HCT116 (cell line): Measurements from ENCODE around the gene SUN2. TPM values are rescaled to one million over a fixed set of nuclear protein-coding genes. Genes with fewer than 3 reads are reported as not detected.

Source experiments
- ATAC-seq: fragments of 200-7000 bp; cut with Tn5 transposase; 2 replicates; pipeline ENCODE4 v1.9.1; 2020; ENCODE audit warnings: mild to moderate bottlenecking, moderate library complexity
- BruUV-seq: library from RNA; stranded (reverse); fragments of 400-500 nt; replicated peaks from 2 replicates; lab custom pipeline; 2021; lab: Mats Ljungman, UMichigan
- CTCF ChIA-PET: fragments of 300-600 bp; sonication (Branson Sonifier 250); formaldehyde crosslinking; loops from one replicate; lab custom pipeline; 2021; ENCODE audit warnings: antibody characterized with exemption; lab: Charles Lee
- POLR2A ChIA-PET: fragments of 300-600, 350-600 bp; sonication (Branson Sonifier 250); formaldehyde crosslinking; loops from one replicate; lab custom pipeline; 2021; ENCODE audit warnings: antibody characterized with exemption; lab: Charles Lee
- RAD21 ChIA-PET, 2 experiments: fragments of 300-600 bp; sonication (Branson Sonifier 250); formaldehyde crosslinking; loops; one replicate each; lab custom pipeline; 2023; ENCODE audit warnings: low total read pairs in 2 of 2; ENCODE audit not compliant: uncharacterized antibody in 2 of 2, unreplicated experiment in 2 of 2, low non-redundant PET in 1 of 2; lab: Charles Lee
- DNase-seq: peaks from one replicate; pipeline ENCODE4 v3.0.0-alpha.2; 2010; ENCODE audit warnings: low read depth, low spot score
- H2AFZ ChIP-seq: fragments of 200-600 bp; shearing (Covaris generic), sonication (generic); 2 replicates; pipeline ENCODE4 v1.6.1; 2017; ENCODE audit warnings: low read depth, mixed run types, mixed read lengths, antibody characterized with exemption, low read length; ENCODE audit not compliant: poor library complexity, severe bottlenecking
- H3K27ac ChIP-seq: 2 replicates; pipeline ENCODE4 v1.5.1; 2012; ENCODE audit warnings: low read depth, low read length
- H3K27me3 ChIP-seq: fragments of 200-600 bp; sonication (generic); 2 replicates; pipeline ENCODE4 v1.6.1; 2016; ENCODE audit warnings: mixed run types, low read length, mixed read lengths; ENCODE audit not compliant: insufficient read depth
- H3K36me3 ChIP-seq, 2 experiments: fragments of 200-500 bp in 1 of 2; fragments of 200-600 bp in 1 of 2; sonication (Bioruptor generic) in 1 of 2; sonication (generic) in 1 of 2; 2 replicates each; pipeline versions ENCODE4 v1.5.1 to v1.6.1; 2014 to 2016; ENCODE audit warnings: low read length in 2 of 2, inconsistent platforms in 1 of 2, mixed read lengths in 1 of 2, mixed run types in 1 of 2; ENCODE audit not compliant: insufficient read depth in 2 of 2, control insufficient read depth in 1 of 2
- H3K4me1 ChIP-seq, 2 experiments: fragments of 200-600 bp in 1 of 2; sonication (generic) in 1 of 2; 2 replicates each; pipeline versions ENCODE4 v1.5.1 to v1.6.1; 2012 to 2017; ENCODE audit warnings: low read length in 2 of 2, inconsistent platforms in 1 of 2, mild to moderate bottlenecking in 1 of 2, mixed read lengths in 1 of 2, mixed run types in 1 of 2, moderate library complexity in 1 of 2; ENCODE audit not compliant: insufficient read depth in 2 of 2, control insufficient read depth in 1 of 2
- H3K4me2 ChIP-seq: fragments of 200-600 bp; sonication (generic); 2 replicates; pipeline ENCODE4 v1.6.1; 2017; ENCODE audit warnings: mixed run types, low read length, mixed read lengths
- H3K4me3 ChIP-seq, 2 experiments: fragments of 200-600 bp in 1 of 2; sonication (generic) in 1 of 2; replicated peaks in 1 of 2; 2 replicates each; pipeline ENCODE4 v1.5.1; 2011 to 2016; ENCODE audit warnings: low read length in 2 of 2, control low read depth in 1 of 2, low read depth in 1 of 2, mild to moderate bottlenecking in 1 of 2, mixed read lengths in 1 of 2, mixed run types in 1 of 2
- H3K79me2 ChIP-seq: fragments of 200-600 bp; sonication (generic); 2 replicates; pipeline ENCODE4 v1.6.1; 2017; ENCODE audit warnings: mild to moderate bottlenecking, mixed run types, low read length, moderate library complexity, mixed read lengths; ENCODE audit not compliant: insufficient read depth
- H3K9ac ChIP-seq: fragments of 200-600 bp; sonication (generic); 2 replicates; pipeline ENCODE4 v1.6.1; 2016; ENCODE audit warnings: low read length, mixed read lengths
- H3K9me2 ChIP-seq: fragments of 200-600 bp; sonication (generic), shearing (Covaris generic); 2 replicates; pipeline ENCODE4 v1.6.1; 2017; ENCODE audit warnings: mixed run types, mild to moderate bottlenecking, moderate library complexity; ENCODE audit not compliant: insufficient read depth
- H3K9me3 ChIP-seq, 2 experiments: fragments of 200-500 bp in 1 of 2; fragments of 200-600 bp in 1 of 2; sonication (Bioruptor generic) in 1 of 2; sonication (generic) in 1 of 2; 2 replicates each; pipeline ENCODE4 v1.6.1; 2014 to 2017; ENCODE audit warnings: low read length in 2 of 2, mixed read lengths in 2 of 2, inconsistent platforms in 1 of 2, low read depth in 1 of 2, mild to moderate bottlenecking in 1 of 2, mixed run types in 1 of 2, moderate library complexity in 1 of 2; ENCODE audit not compliant: control insufficient read depth in 1 of 2, insufficient read depth in 1 of 2
- H4K20me1 ChIP-seq: fragments of 200-600 bp; sonication (generic), shearing (Covaris generic); 2 replicates; pipeline ENCODE4 v1.6.1; 2017; ENCODE audit warnings: mixed run types, mild to moderate bottlenecking, moderate library complexity; ENCODE audit not compliant: insufficient read depth
- CBX3 ChIP-seq: IDR thresholded peaks from 2 replicates; pipeline ENCODE4 v1.6.1; 2012; ENCODE audit warnings: low read depth
- CEBPB ChIP-seq: IDR thresholded peaks from 2 replicates; pipeline ENCODE4 v1.6.1; 2012; ENCODE audit warnings: low read depth
- EGR1 ChIP-seq: IDR thresholded peaks from 2 replicates; pipeline ENCODE4 v1.6.1; 2012; ENCODE audit warnings: low read depth
- SP1 ChIP-seq: IDR thresholded peaks from 2 replicates; pipeline ENCODE4 v1.6.1; 2012; ENCODE audit warnings: low read depth
- SRF ChIP-seq: IDR thresholded peaks from 2 replicates; pipeline ENCODE4 v1.6.1; 2012; ENCODE audit warnings: low read depth
- ZBTB33 ChIP-seq: IDR thresholded peaks from 2 replicates; pipeline ENCODE4 v1.6.1; 2011; ENCODE audit warnings: mild to moderate bottlenecking, low read length, moderate library complexity; ENCODE audit not compliant: insufficient replicate concordance; ENCODE audit errors: extremely low read depth
- intact Hi-C: fragments of 100-400 bp; cut with micrococcal nuclease; formaldehyde crosslinking; loops from 2 replicates; pipeline ENCODE4 v1.10.0; 2022
- total RNA-seq: library from RNA; stranded (reverse); gene quantifications from one replicate; pipeline ENCODE4 v1.2.1, GENCODE V29; 2021; ENCODE audit not compliant: unreplicated experiment
- TF ChIP-seq, protein P1 (sequence below), 3 experiments: fragments of 200-600 bp in 1 of 3; sonication (generic) in 1 of 3; IDR thresholded peaks in 2 of 3; conservative IDR thresholded peaks in 1 of 3; 2 replicates each; pipeline ENCODE4 v1.5.1; 2012 to 2017; ENCODE audit warnings: low read depth in 2 of 3, low read length in 2 of 3, antibody characterized with exemption in 1 of 3, borderline replicate concordance in 1 of 3, control low read depth in 1 of 3, mild to moderate bottlenecking in 1 of 3, mixed read lengths in 1 of 3, mixed run types in 1 of 3, moderate library complexity in 1 of 3; ENCODE audit not compliant: insufficient read depth in 1 of 3

SUN2 gene
- total RNA-seq, 1 experiment from 2014 or later = 71.6 TPM

- Histone ChIP-seq H3K4me3 (no peak overlapping the region), H3K27ac (no peak overlapping the region), H3K9me2 (no peaks in the 10 kb centered on the region), H3K9me3 (no peaks in the 10 kb centered on the region), H2AFZ (no peak overlapping the region), H3K4me2 (no peak overlapping the region), H3K79me2 (no peaks in the 10 kb centered on the region), H3K27me3 (no peaks in the 10 kb centered on the region), H4K20me1 (no peaks in the 10 kb centered on the region), H3K9ac (no peak overlapping the region), H3K36me3 (no peaks in the 10 kb centered on the region), H3K4me1 (peaks cover 26 to 39% of the 10 kb centered on the region in 2 experiments)
- ChIA-PET POLR2A (no interaction called here), RAD21 (no interaction called here), CTCF (interaction anchor here (2.3 kb wide), 1 partner anchor 8 kb away, joined by 8 read pairs; no protein-coding TSS in a partner anchor)
- intact Hi-C loops = no loop called here
- ATAC-seq = no peak
- TF ChIP-seq, protein P1, sequence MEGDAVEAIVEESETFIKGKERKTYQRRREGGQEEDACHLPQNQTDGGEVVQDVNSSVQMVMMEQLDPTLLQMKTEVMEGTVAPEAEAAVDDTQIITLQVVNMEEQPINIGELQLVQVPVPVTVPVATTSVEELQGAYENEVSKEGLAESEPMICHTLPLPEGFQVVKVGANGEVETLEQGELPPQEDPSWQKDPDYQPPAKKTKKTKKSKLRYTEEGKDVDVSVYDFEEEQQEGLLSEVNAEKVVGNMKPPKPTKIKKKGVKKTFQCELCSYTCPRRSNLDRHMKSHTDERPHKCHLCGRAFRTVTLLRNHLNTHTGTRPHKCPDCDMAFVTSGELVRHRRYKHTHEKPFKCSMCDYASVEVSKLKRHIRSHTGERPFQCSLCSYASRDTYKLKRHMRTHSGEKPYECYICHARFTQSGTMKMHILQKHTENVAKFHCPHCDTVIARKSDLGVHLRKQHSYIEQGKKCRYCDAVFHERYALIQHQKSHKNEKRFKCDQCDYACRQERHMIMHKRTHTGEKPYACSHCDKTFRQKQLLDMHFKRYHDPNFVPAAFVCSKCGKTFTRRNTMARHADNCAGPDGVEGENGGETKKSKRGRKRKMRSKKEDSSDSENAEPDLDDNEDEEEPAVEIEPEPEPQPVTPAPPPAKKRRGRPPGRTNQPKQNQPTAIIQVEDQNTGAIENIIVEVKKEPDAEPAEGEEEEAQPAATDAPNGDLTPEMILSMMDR (IDR thresholded peaks at IDR 0.05 in 2 of 3, conservative IDR thresholded peaks at IDR 0.05 in 1 of 3; ENCODE audit: borderline replicate concordance in 1 of 3, insufficient read depth in 1 of 3, low read depth in 2 of 3, low read length in 2 of 3) = no peak
- TF ChIP-seq SP1 = no peak
- TF ChIP-seq CEBPB = no peak
- no peak for TF ChIP-seq EGR1
- no peak for TF ChIP-seq CBX3
- no peak for TF ChIP-seq ZBTB33
- no peak for TF ChIP-seq SRF
- no TSS peak for BruUV-seq
- DNase-seq = no peak
Measured at GRCh38 chr22:38760477-38761201, 4.8 kb upstream of the SUN2 start.
